Measurements from ENCODE around the gene HMGCS2.

HMGCS2 gene

GRCh38 chr1:119768778-119769177 is at the start of gene HMGCS2:
HMGCS2 (minus strand) TSS chr1:119768905; CDS start chr1:119768844, 61 bp downstream.
- no peak for DNase-seq (ENCODE audit: low read depth in 2 of 2)

GRCh38 chr1:119818181-119818580 is 49.5 kb upstream of the HMGCS2 start:
- DNase-seq (ENCODE audit: low read depth in 2 of 2): no peak

- DNase-seq (ENCODE audit: low read depth in 2 of 2): no peak
These were observed 47.7 kb upstream of the HMGCS2 start for GRCh38 chr1:119816407-119816806.

GRCh38 chr1:119815928-119816327 is 47.2 kb upstream of the HMGCS2 start:
- no peak for DNase-seq (ENCODE audit: low read depth in 2 of 2)

GRCh38 chr1:119815361-119815760 is 46.7 kb upstream of the HMGCS2 start:
- no peak for DNase-seq (ENCODE audit: low read depth in 2 of 2)

DNA sequence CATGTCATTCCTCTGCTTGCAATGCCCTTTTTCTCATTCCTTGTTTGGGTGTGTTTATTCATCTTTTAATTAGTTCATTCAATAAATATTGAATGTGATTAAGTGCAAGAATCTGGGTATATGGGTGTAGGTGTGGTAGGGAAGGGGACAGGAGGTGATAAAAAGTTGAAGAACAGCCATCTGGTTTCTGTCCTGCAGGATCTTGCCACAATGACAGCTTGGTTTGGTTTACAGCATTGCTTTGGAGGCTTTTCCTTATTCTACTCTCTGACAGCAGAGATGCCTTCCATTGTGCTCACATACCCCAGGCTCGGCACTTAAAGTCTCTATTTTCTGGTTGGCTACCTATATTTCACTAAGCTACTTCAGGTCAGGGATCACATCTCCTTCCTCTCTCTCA is 45.6 kb upstream of the HMGCS2 start:
- DNase-seq (ENCODE audit: low read depth in 2 of 2): no peak

- DNase-seq (ENCODE audit: low read depth in 2 of 2): no peak
These were observed 43.4 kb upstream of the HMGCS2 start for GRCh38 chr1:119811985-119812557.

GRCh38 chr1:119811387-119811786 is 42.7 kb upstream of the HMGCS2 start, which contains the start of gene REG4:
REG4 (minus strand) TSS chr1:119811460; CDS start chr1:119808769, 2,691 bp downstream.
- no peak for DNase-seq (ENCODE audit: low read depth in 2 of 2)

- peak; percentile 47 to 59 for DNase-seq (ENCODE audit: low read depth in 2 of 2)
These were observed 40.4 kb upstream of the HMGCS2 start for GRCh38 chr1:119808972-119809550.

DNA sequence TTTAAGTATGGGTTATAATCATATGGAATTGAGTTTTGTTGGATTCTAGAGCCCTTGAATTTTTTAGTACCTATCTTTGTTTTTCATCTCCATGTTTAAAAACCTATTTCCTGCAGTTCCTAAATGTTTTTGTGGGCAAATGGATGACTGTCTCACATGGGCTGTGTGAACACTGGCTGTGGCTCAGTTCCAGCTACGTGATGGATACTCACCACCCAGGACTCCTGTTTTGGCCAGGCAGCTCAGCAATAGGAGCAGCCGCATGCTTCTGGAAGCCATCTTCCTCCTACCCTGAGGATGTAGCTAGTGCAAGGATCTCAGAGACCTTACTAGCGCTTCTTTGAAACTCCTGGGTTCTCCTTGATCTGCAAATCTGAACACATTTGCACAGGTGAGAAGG is 39.8 kb upstream of the HMGCS2 start:
- DNase-seq (ENCODE audit: low read depth in 2 of 2): no peak

DNA sequence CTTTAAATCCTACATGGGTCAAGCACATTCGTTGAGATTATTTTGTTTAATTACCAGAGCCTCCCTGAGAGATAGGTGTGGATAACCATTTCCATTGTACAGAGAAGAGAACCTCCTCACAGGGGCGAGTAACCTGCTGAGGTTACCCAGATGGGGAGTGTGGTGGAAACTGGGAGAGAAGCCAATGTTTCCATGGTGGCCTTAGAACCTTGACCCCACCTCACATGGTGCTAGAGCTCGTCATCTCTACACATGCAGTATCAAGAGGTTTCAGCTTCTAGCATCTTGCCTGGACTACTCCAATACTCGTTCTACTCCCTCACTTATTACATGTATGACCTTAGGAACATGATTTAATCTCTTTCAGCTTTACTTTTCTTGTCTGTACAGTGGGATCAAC is 37.8 kb upstream of the HMGCS2 start:
- DNase-seq (ENCODE audit: low read depth in 2 of 2): no peak

GRCh38 chr1:119805746-119806145 is 37.0 kb upstream of the HMGCS2 start:
- no peak for DNase-seq (ENCODE audit: low read depth in 2 of 2)

DNA sequence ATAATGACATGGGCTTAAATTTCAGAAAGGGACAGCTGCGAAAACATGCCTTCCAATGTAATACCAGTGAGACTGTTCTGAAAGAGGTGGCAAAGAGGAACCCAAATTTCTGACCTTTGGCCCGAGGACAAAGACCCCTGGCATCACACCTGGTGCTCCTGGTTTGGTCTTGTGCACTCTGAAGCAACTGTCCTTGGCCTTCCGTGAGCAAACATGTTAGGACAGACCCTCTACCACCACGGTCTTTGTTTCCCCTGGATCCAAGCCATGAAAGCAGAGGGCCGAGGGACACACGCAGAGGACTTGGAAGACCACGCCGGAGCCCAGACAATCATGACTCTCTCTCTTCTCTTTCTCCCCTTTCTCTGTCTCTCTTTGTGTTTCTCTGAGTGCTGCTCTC is 36.5 kb upstream of the HMGCS2 start:
- no peak for DNase-seq (ENCODE audit: low read depth in 2 of 2)

GRCh38 chr1:119799599-119800177 is 31.0 kb upstream of the HMGCS2 start:
- DNase-seq (ENCODE audit: low read depth in 2 of 2): no peak

DNA sequence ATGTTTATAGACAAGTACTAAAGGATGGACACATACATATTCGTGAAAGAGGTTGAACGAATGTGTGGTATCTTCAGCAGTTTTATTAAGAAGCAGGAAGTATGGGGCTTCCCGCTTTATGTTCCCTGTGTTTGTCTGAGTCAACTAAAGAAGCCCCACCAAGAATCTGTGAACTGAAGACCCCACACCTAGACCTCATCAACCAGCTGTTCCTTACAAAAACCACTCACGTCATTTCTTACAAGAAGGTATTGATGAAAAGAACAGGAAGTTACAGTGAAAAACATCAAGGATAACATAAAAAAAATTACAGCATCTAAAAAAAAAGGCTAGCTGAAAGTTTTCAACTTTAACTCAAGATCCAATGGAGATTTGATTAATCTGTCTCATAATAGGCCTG is 30.3 kb upstream of the HMGCS2 start:
- DNase-seq (ENCODE audit: low read depth in 2 of 2): no peak

DNA sequence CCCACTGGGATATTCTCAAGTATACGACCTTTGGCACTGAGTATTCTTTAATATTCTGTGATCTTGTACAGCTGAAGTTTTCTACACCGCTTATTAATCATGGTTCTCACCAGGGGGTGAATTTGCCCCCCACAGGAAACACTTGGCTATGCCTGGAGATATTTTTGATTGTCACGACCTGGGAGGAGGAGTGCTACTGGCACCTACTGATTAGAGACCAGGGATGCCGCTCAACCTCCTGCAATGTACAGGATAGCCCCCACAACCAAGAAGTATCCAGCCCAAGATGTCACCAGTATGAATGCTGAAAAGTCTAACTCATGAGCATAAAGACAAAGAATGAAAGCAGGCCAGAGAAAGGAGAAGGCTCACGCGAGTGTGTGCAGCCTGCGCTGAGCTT is 28.9 kb upstream of the HMGCS2 start:
- no peak for DNase-seq (ENCODE audit: low read depth in 2 of 2)

GRCh38 chr1:119797162-119797561 is 28.5 kb upstream of the HMGCS2 start:
- DNase-seq (ENCODE audit: low read depth in 2 of 2): no peak

- no peak for DNase-seq (ENCODE audit: low read depth in 2 of 2)
These were observed 26.8 kb upstream of the HMGCS2 start for GRCh38 chr1:119795261-119796200.

DNA sequence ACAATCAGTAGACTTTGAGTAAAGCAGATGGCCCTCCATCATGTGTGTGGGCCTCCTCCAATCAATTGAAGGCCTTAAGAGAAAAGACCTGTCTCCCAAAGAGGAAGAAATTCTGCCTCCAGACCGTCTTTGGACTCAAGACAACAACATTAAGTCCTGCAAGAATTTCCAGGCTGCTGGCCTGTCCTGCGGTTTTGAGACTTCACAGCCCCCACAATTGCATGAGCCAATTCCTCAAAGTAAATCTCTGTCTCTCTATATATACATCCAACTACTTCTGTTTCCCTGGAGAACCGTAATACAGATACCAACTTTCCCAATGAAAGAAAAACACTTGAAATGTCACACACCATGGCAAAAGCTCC is 26.2 kb upstream of the HMGCS2 start:
- no peak for DNase-seq (ENCODE audit: low read depth in 2 of 2)

DNA sequence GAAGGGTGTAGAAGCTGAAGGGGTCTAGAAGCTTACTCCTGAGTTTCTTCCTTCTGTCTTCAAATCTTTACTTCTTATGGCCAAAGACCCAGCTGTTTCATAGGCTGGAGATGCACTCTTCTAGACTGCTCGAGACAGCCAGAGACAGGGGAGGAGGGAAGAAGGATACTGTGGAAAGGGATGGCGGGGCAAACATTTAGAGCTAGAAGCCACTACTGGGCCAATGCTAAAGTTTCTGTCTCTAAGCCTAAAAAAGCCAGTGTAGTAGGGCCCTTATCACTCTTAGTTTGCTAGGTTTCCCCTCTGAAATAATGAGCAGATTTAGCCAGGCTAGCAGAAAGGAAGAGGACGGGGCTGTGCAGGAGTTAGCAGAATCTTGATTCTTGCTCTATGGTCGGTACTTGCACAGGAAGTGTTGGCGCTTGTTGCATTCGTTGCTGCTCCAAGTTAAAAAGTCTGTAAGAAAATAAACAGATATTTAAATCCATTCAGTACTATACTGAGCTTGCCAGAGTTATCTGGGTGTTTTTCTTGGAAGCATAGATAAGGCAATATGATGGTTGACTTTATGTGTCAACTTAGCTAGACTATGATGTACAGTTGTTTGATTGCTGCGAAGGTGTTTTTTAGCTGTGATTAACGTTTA is 25.6 kb upstream of the HMGCS2 start:
- DNase-seq (ENCODE audit: low read depth in 2 of 2): no peak

DNA sequence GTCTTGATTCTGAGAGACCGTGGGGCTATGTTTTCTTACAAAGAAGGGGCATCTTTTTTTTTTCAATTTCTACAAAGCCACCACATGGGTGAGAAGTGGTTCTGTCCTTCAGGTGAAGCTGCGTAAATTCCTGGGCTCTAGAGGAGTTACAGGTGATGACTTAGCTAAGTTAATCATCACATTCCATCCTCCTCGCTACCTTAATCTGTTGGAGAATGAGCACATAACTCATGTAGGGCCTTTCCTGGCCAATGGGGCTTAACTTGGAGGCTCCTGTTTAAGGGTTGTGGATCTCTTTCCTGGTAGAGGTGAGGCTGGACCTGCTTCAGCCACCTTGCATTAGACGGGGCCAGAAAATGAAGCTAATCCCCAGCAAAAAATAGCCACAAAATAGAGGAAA is 22.7 kb upstream of the HMGCS2 start:
- no peak for DNase-seq (ENCODE audit: low read depth in 2 of 2)

All from stimulated activated CD8-positive, alpha-beta memory T cell treated with anti-CD3 and anti-CD28 coated beads, Interleukin-2, amount 100 ng/mL, for 48 hours (primary cell).